Left renal pelvis (tissue), 4 donors: ENCODE results near the gene RPL41. TPM values are rescaled to one million over a fixed set of nuclear protein-coding genes. Genes with fewer than 3 reads are reported as not detected.

Experiments
- DNase-seq, 4 donors: peaks; one replicate each; pipeline ENCODE4 v3.0.0-alpha.2; 2013; ENCODE audit warnings: low read depth in 4 of 4, low spot score in 3 of 4
- polyA plus RNA-seq, 4 donors: library from polyadenylated mRNA; unstranded; fragments of 120-200 nt; gene quantifications; one replicate each; pipeline ENCODE4 v1.2.1, GENCODE V29; 2013; ENCODE audit not compliant: insufficient read length in 4 of 4

RPL41 gene
- polyA plus RNA-seq, 4 donors = 4,554 to 5,864 (median 4,890) TPM

- DNase-seq = no peak
These were observed 47.9 kb downstream of the RPL41 start for GRCh38 chr12:56164345-56164729.

- DNase-seq = no peak
These were observed 48.9 kb downstream of the RPL41 start for GRCh38 chr12:56165369-56165768.

Other genes with a start within 250 kb of the RPL41 start
- gene PYM1, start 188.7 kb upstream of the RPL41 start, polyA plus RNA-seq = 10 to 100 TPM; 28.1 to 39.1 (median 35.7) TPM
- 10 to 100 TPM; 18.2 to 28.1 (median 23.5) TPM for gene DGKA, start 185.5 kb upstream of the RPL41 start, polyA plus RNA-seq
- 1 to 10 TPM; 2.0 to 4.2 (median 3.2) TPM for gene PMEL, start 150.6 kb upstream of the RPL41 start, polyA plus RNA-seq
- 10 to 100 TPM; 58.8 to 71.5 (median 66.9) TPM for gene CDK2, start 149.8 kb upstream of the RPL41 start, polyA plus RNA-seq
- 100 to 1,000 TPM; 140 to 172 (median 166) TPM for gene RAB5B, start 142.6 kb upstream of the RPL41 start, polyA plus RNA-seq
- gene SUOX, start 119.4 kb upstream of the RPL41 start, polyA plus RNA-seq = 10 to 100 TPM; 34.7 to 50.6 (median 45.9) TPM
- gene IKZF4, start 95.6 kb upstream of the RPL41 start, polyA plus RNA-seq = 10 to 100 TPM; 16.3 to 24.3 (median 17.7) TPM
- 100 to 1,000 TPM in 3 of 4 donors, 10 to 100 TPM in 1; 92.7 to 593 (median 231) TPM for gene RPS26, start 74.7 kb upstream of the RPL41 start, polyA plus RNA-seq
- 100 to 1,000 TPM in 1 of 4 donors, 10 to 100 TPM in 2, 1 to 10 TPM in 1; 6.8 to 103 (median 77.2) TPM for gene ERBB3, start 36.5 kb upstream of the RPL41 start, polyA plus RNA-seq
- gene PA2G4, start 12.1 kb upstream of the RPL41 start, polyA plus RNA-seq = 100 to 1,000 TPM; 104 to 166 (median 154) TPM
- 1 to 10 TPM; 4.7 to 6.5 (median 5.7) TPM for gene ZC3H10, start 1.6 kb downstream of the RPL41 start, polyA plus RNA-seq
- gene ESYT1, start 11.6 kb downstream of the RPL41 start, polyA plus RNA-seq = 10 to 100 TPM; 66.2 to 79.3 (median 74.2) TPM
- gene MYL6B, start 36.0 kb downstream of the RPL41 start, polyA plus RNA-seq = 100 to 1,000 TPM; 138 to 185 (median 160) TPM
- 1,000 to 10,000 TPM; 1,577 to 1,968 (median 1,895) TPM for gene MYL6, start 41.7 kb downstream of the RPL41 start, polyA plus RNA-seq
- 100 to 1,000 TPM; 106 to 137 (median 129) TPM for gene SMARCC2, start 72.8 kb downstream of the RPL41 start, polyA plus RNA-seq
- gene RNF41, start 105.3 kb downstream of the RPL41 start, polyA plus RNA-seq = 10 to 100 TPM; 42.5 to 43.6 (median 43.3) TPM
- gene NABP2, start 107.7 kb downstream of the RPL41 start, polyA plus RNA-seq = 10 to 100 TPM; 26.5 to 31.0 (median 30.3) TPM
- 10 to 100 TPM in 3 of 4 donors, 1 to 10 TPM in 1; 3.0 to 63.3 (median 44.9) TPM for gene SLC39A5, start 113.4 kb downstream of the RPL41 start, polyA plus RNA-seq
- gene ANKRD52, start 141.8 kb downstream of the RPL41 start, polyA plus RNA-seq = 10 to 100 TPM; 23.8 to 42.5 (median 28.9) TPM
- gene COQ10A, start 150.3 kb downstream of the RPL41 start, polyA plus RNA-seq = 10 to 100 TPM; 11.0 to 21.2 (median 15.5) TPM
- gene CS, start 183.7 kb downstream of the RPL41 start, polyA plus RNA-seq = 100 to 1,000 TPM; 114 to 224 (median 198) TPM
- gene CNPY2, start 199.4 kb downstream of the RPL41 start, polyA plus RNA-seq = 100 to 1,000 TPM in 3 of 4 donors, 10 to 100 TPM in 1; 95.9 to 159 (median 151) TPM
- gene PAN2, start 217.4 kb downstream of the RPL41 start, polyA plus RNA-seq = 100 to 1,000 TPM in 2 of 4 donors, 10 to 100 TPM in 2; 48.7 to 116 (median 92.9) TPM
- 1 to 10 TPM in 1 of 4 donors, under 1 TPM in 3; 0.57 to 1.3 (median 0.77) TPM for gene IL23A, start 222.3 kb downstream of the RPL41 start, polyA plus RNA-seq
- gene STAT2, start 243.5 kb downstream of the RPL41 start, polyA plus RNA-seq = 100 to 1,000 TPM in 3 of 4 donors, 10 to 100 TPM in 1; 78.8 to 139 (median 105) TPM
- gene APOF, start 246.2 kb downstream of the RPL41 start, polyA plus RNA-seq = under 1 TPM in 1 of 4 donors, not detected in 3; 0.13 TPM